ENCODE measurements around the gene DNAJC3.
"Not testable (repeated sequence)": the region's sequence is repeated elsewhere in the genome, so short reads cannot be mapped to it uniquely, and the experiment has no call there.

The DNAJC3 gene

GRCh38 chr13:95784161-95784899, 107.4 kb downstream of the DNAJC3 start:
- no peak for DNase-seq

- DNase-seq = no peak
Observed at GRCh38 chr13:95784900-95785290, 108.0 kb downstream of the DNAJC3 start.

GRCh38 chr13:95787356-95788099, 110.6 kb downstream of the DNAJC3 start:
- no peak for DNase-seq

GRCh38 chr13:95788100-95788463, 111.1 kb downstream of the DNAJC3 start:
- DNase-seq = no peak

- not testable (repeated sequence) for DNase-seq
Observed at GRCh38 chr13:95789315-95789714, 112.4 kb downstream of the DNAJC3 start.

- no peak for DNase-seq
Observed at GRCh38 chr13:95791084-95791722, 114.3 kb downstream of the DNAJC3 start.

GRCh38 chr13:95793018-95793555, 116.1 kb downstream of the DNAJC3 start:
- no peak for DNase-seq

- no peak for DNase-seq
Observed at GRCh38 chr13:95793781-95794180, 116.8 kb downstream of the DNAJC3 start.

GRCh38 chr13:95797016-95797415, 120.1 kb downstream of the DNAJC3 start:
- no peak for DNase-seq

GRCh38 chr13:95800436-95800835, 123.5 kb downstream of the DNAJC3 start:
- DNase-seq = no peak

GRCh38 chr13:95801825-95802224, 124.9 kb downstream of the DNAJC3 start:
- DNase-seq = no peak

GRCh38 chr13:95805921-95806320, 129.0 kb downstream of the DNAJC3 start:
- no peak for DNase-seq

- DNase-seq = no peak
Observed at GRCh38 chr13:95809429-95809828, 132.5 kb downstream of the DNAJC3 start.

- DNase-seq = no peak
Observed at GRCh38 chr13:95813139-95813538, 136.2 kb downstream of the DNAJC3 start.

GRCh38 chr13:95814495-95814894, 137.6 kb downstream of the DNAJC3 start:
- no peak for DNase-seq

GRCh38 chr13:95822303-95822702, 145.4 kb downstream of the DNAJC3 start:
- no peak for DNase-seq

GRCh38 chr13:95833126-95833525, 156.2 kb downstream of the DNAJC3 start:
- DNase-seq = no peak

- DNase-seq = no peak
Observed at GRCh38 chr13:95833719-95834118, 156.8 kb downstream of the DNAJC3 start.

GRCh38 chr13:95834134-95834765, 157.3 kb downstream of the DNAJC3 start:
- peak; percentile 53 for DNase-seq

- DNase-seq = no peak
Observed at GRCh38 chr13:95841894-95842293, 165.0 kb downstream of the DNAJC3 start.

GRCh38 chr13:95842898-95843297, 166.0 kb downstream of the DNAJC3 start:
- DNase-seq = no peak
